Choroid plexus epithelial cell (primary cell): Measurements from ENCODE around the gene PPM1M.

Experiments used
- DNase-seq: peaks from one replicate; pipeline ENCODE4 v3.0.0-alpha.2; 2010; ENCODE audit warnings: low read depth
- H3K4me3 ChIP-seq: 2 replicates; pipeline ENCODE4 v1.5.1; 2011; ENCODE audit warnings: low read depth, mild to moderate bottlenecking, control low read depth, low read length, moderate library complexity
- CTCF ChIP-seq: conservative IDR thresholded peaks from 2 replicates; pipeline ENCODE4 v1.5.1; 2011; ENCODE audit warnings: low read depth, mild to moderate bottlenecking, control low read depth, inconsistent platforms, low read length, moderate library complexity

Gene PPM1M

GRCh38 chr3:52299247-52299878 lies 53.8 kb downstream of the PPM1M start:
- no peak for DNase-seq
- H3K4me3 ChIP-seq = no peak overlapping the region
- no peak for TF ChIP-seq CTCF
